Endothelial cell (in vitro differentiated cells): Measurements from ENCODE around the gene PIGT. TPM values are rescaled to one million over a fixed set of nuclear protein-coding genes. Genes with fewer than 3 reads are reported as not detected.
"Not testable (repeated sequence)": the region's sequence is repeated elsewhere in the genome, so short reads cannot be mapped to it uniquely, and the experiment has no call there.

ENCODE experiments used
- DNase-seq: peaks from one replicate; pipeline ENCODE4 v3.0.0; 2021; ENCODE audit warnings: low spot score
- H3K27ac Mint-ChIP-seq: one replicate; pipeline ENCODE4 v1.8.0; 2021; ENCODE audit warnings: mixed read lengths, inconsistent platforms; ENCODE audit not compliant: unreplicated experiment
- H3K27me3 Mint-ChIP-seq: one replicate; pipeline ENCODE4 v1.8.0; 2021; ENCODE audit warnings: mild to moderate bottlenecking, moderate library complexity, mixed read lengths, inconsistent platforms; ENCODE audit not compliant: unreplicated experiment
- H3K36me3 Mint-ChIP-seq: one replicate; pipeline ENCODE4 v1.8.0; 2021; ENCODE audit warnings: mild to moderate bottlenecking, low read depth, mixed read lengths, inconsistent platforms; ENCODE audit not compliant: unreplicated experiment
- H3K4me1 Mint-ChIP-seq: one replicate; pipeline ENCODE4 v1.8.0; 2021; ENCODE audit warnings: mild to moderate bottlenecking, mixed read lengths, inconsistent platforms; ENCODE audit not compliant: unreplicated experiment
- H3K4me3 Mint-ChIP-seq: one replicate; pipeline ENCODE4 v1.8.0; 2021; ENCODE audit warnings: mild to moderate bottlenecking, mixed read lengths, inconsistent platforms; ENCODE audit not compliant: unreplicated experiment
- H3K9me3 Mint-ChIP-seq: one replicate; pipeline ENCODE4 v1.8.0; 2021; ENCODE audit warnings: mixed read lengths, inconsistent platforms; ENCODE audit not compliant: unreplicated experiment
- microRNA-seq: library from miRNA; unstranded; fragments of <30 nt; microRNA quantifications from one replicate; pipeline ENCODE4, GENCODE V29; 2020; ENCODE audit not compliant: unreplicated experiment
- total RNA-seq: library from RNA; stranded (reverse); fragmentation: NEBNext Ultra II Directional; extraction: Animal tissue kit (Norgen Biotek cat#: 25700); gene quantifications from one replicate; pipeline ENCODE4 v1.2.1, GENCODE V29; 2021; ENCODE audit not compliant: unreplicated experiment
- TF ChIP-seq, protein P1 (sequence below): fragments of 200-600 bp; sonication (generic); IDR thresholded peaks from one replicate; pipeline ENCODE4 v1.5.0; 2021; ENCODE audit warnings: antibody characterized with exemption; ENCODE audit not compliant: unreplicated experiment

PIGT gene
- total RNA-seq, 1 donor from 2014 or later, result 68.6 TPM

- Mint-ChIP-seq H3K27ac (no peak within 1 kb of the TSS), H3K4me3 (peak within 1 kb of the TSS; percentile 76), H3K9me3 (no peaks in the 10 kb centered on the region), H3K36me3 (no peaks in the 10 kb centered on the region), H3K4me1 (peaks cover 5% of the 10 kb centered on the region), H3K27me3 (peaks cover 13% of the 10 kb centered on the region)
- DNase-seq, result peak; percentile 20
- TF ChIP-seq, protein P1, sequence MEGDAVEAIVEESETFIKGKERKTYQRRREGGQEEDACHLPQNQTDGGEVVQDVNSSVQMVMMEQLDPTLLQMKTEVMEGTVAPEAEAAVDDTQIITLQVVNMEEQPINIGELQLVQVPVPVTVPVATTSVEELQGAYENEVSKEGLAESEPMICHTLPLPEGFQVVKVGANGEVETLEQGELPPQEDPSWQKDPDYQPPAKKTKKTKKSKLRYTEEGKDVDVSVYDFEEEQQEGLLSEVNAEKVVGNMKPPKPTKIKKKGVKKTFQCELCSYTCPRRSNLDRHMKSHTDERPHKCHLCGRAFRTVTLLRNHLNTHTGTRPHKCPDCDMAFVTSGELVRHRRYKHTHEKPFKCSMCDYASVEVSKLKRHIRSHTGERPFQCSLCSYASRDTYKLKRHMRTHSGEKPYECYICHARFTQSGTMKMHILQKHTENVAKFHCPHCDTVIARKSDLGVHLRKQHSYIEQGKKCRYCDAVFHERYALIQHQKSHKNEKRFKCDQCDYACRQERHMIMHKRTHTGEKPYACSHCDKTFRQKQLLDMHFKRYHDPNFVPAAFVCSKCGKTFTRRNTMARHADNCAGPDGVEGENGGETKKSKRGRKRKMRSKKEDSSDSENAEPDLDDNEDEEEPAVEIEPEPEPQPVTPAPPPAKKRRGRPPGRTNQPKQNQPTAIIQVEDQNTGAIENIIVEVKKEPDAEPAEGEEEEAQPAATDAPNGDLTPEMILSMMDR, result no peak
Measured at GRCh38 chr20:45469336-45470261, 53.7 kb downstream of the PIGT start, which contains the start of gene WFDC2. Gene WFDC2 (plus strand): TSS chr20:45469753. CDS start chr20:45469782, 29 bp downstream.

GRCh38 chr20:45470262-45470931 lies 54.5 kb downstream of the PIGT start:
- TF ChIP-seq, protein P1, result no peak
- DNase-seq, result peak; percentile 51
- no peaks in the 10 kb centered on the region for H3K36me3 Mint-ChIP-seq
- H3K27ac Mint-ChIP-seq, result no peak overlapping the region
- H3K9me3 Mint-ChIP-seq, result no peaks in the 10 kb centered on the region
- H3K4me1 Mint-ChIP-seq, result peaks cover 5% of the 10 kb centered on the region
- H3K4me3 Mint-ChIP-seq, result peak overlapping the region; percentile 76
- peaks cover 13% of the 10 kb centered on the region for H3K27me3 Mint-ChIP-seq

- H3K27ac Mint-ChIP-seq, result peak overlapping the region; percentile 49
- H3K4me3 Mint-ChIP-seq, result peak overlapping the region; percentile 85
- DNase-seq, result no peak
- no peaks in the 10 kb centered on the region for H3K36me3 Mint-ChIP-seq
- H3K27me3 Mint-ChIP-seq, result peaks cover 13% of the 10 kb centered on the region
- H3K4me1 Mint-ChIP-seq, result peaks cover 5% of the 10 kb centered on the region
- TF ChIP-seq, protein P1, result no peak
- no peaks in the 10 kb centered on the region for H3K9me3 Mint-ChIP-seq
Measured at GRCh38 chr20:45470937-45471336, 55.0 kb downstream of the PIGT start.

- not testable (repeated sequence) for H3K9me3 Mint-ChIP-seq, H3K36me3 Mint-ChIP-seq, H3K27ac Mint-ChIP-seq, H3K4me1 Mint-ChIP-seq, DNase-seq, H3K4me3 Mint-ChIP-seq
- H3K27me3 Mint-ChIP-seq, result peaks cover 13% of the 10 kb centered on the region
Measured at GRCh38 chr20:45472286-45472685, 56.3 kb downstream of the PIGT start.

Small RNAs within 50 kb of the gene (microRNA-seq; reads per million reads assigned to microRNA genes)
- 1.2 reads per million, percentile 17 among the genes with 10 or more reads in this experiment for gene MIR6812

Other genes starting within 250 kb of the PIGT start
- gene PI3, start 241.2 kb upstream of the PIGT start, total RNA-seq, result not detected
- gene SEMG1, start 209.1 kb upstream of the PIGT start, total RNA-seq, result not detected
- gene SEMG2, start 194.8 kb upstream of the PIGT start, total RNA-seq, result not detected
- 0.82 TPM for gene SLPI, start 161.6 kb upstream of the PIGT start, total RNA-seq
- not detected for gene RBPJL, start 109.3 kb upstream of the PIGT start, total RNA-seq
- not detected for gene MATN4, start 107.8 kb upstream of the PIGT start, total RNA-seq
- gene SDC4, start 67.7 kb upstream of the PIGT start, total RNA-seq, result 7.4 TPM
- 20.0 TPM for gene SYS1, start 53.0 kb upstream of the PIGT start, total RNA-seq
- gene TP53TG5, start 37.8 kb upstream of the PIGT start, total RNA-seq, result not detected
- gene DBNDD2, start 7.9 kb upstream of the PIGT start, total RNA-seq, result 2.0 TPM
- gene WFDC2, start 53.6 kb downstream of the PIGT start, total RNA-seq, result 4.6 TPM
- not detected for gene SPINT3, start 99.5 kb downstream of the PIGT start, total RNA-seq
- gene WFDC6, start 123.3 kb downstream of the PIGT start, total RNA-seq, result not detected
- not detected for gene EPPIN, start 131.3 kb downstream of the PIGT start, total RNA-seq
- not detected for gene WFDC8, start 163.1 kb downstream of the PIGT start, total RNA-seq
- not detected for gene WFDC10A, start 213.6 kb downstream of the PIGT start, total RNA-seq
- not detected for gene WFDC9, start 215.1 kb downstream of the PIGT start, total RNA-seq